SKM-1 (cell line): Measurements from ENCODE around the gene SMC4.
A peak's percentile ranks its signal among the peaks of the same experiment; 100 is the strongest.

ENCODE experiments used
- DNase-seq: peaks from one replicate; lab custom pipeline; 2025; ENCODE audit not compliant: unreplicated experiment; lab: John Stamatoyannopoulos, UW

SMC4 gene

GRCh38 chr3:160394009-160394392, 5.4 kb upstream of the SMC4 start:
- no peak for DNase-seq

GRCh38 chr3:160395297-160395696, 4.2 kb upstream of the SMC4 start:
- no peak for DNase-seq

- no peak for DNase-seq
Measured at GRCh38 chr3:160398820-160399124, 678 bp upstream of the SMC4 start.

GRCh38 chr3:160400030-160400701, 716 bp downstream of the SMC4 start:
- no peak for DNase-seq

- DNase-seq: no peak
Measured at GRCh38 chr3:160400702-160401150, 1.3 kb downstream of the SMC4 start.

- no peak for DNase-seq
Measured at GRCh38 chr3:160401291-160402095, 2.0 kb downstream of the SMC4 start.

- no peak for DNase-seq
Measured at GRCh38 chr3:160402221-160403027, 3.0 kb downstream of the SMC4 start.

GRCh38 chr3:160403028-160403545, 3.6 kb downstream of the SMC4 start:
- no peak for DNase-seq

GRCh38 chr3:160403796-160404470, 4.5 kb downstream of the SMC4 start:
- no peak for DNase-seq

GRCh38 chr3:160409812-160410610, 10.6 kb downstream of the SMC4 start:
- DNase-seq: no peak

- no peak for DNase-seq
Measured at GRCh38 chr3:160412477-160412876, 13.0 kb downstream of the SMC4 start.

- DNase-seq: peak; percentile 57
Measured at GRCh38 chr3:160413613-160414248, 14.3 kb downstream of the SMC4 start.

GRCh38 chr3:160417311-160417710, 17.9 kb downstream of the SMC4 start:
- no peak for DNase-seq

- DNase-seq: no peak
Measured at GRCh38 chr3:160427832-160428424, 28.5 kb downstream of the SMC4 start.

GRCh38 chr3:160434071-160434470, 34.6 kb downstream of the SMC4 start:
- DNase-seq: no peak

- no peak for DNase-seq
Measured at GRCh38 chr3:160435095-160435494, 35.6 kb downstream of the SMC4 start.

GRCh38 chr3:160435747-160436146, 36.3 kb downstream of the SMC4 start:
- no peak for DNase-seq

- no peak for DNase-seq
Measured at GRCh38 chr3:160437083-160437455, 37.6 kb downstream of the SMC4 start.

GRCh38 chr3:160440687-160441086, 41.2 kb downstream of the SMC4 start:
- no peak for DNase-seq
